SK-N-SH (cell line): ENCODE measurements around the gene ISOC1.

Experiments used
- CHD2 ChIP-seq: fragments of 150-350 bp; IDR thresholded peaks from 2 replicates; pipeline ENCODE4 v1.6.1; 2018; ENCODE audit warnings: low read length; ENCODE audit not compliant: partially characterized antibody
- GABPA ChIP-seq: IDR thresholded peaks from 2 replicates; pipeline ENCODE4 v1.4.0; 2012; ENCODE audit warnings: low read depth, mild to moderate bottlenecking
- JUND ChIP-seq: IDR thresholded peaks from 2 replicates; pipeline ENCODE4 v1.4.0; 2012
- MXI1 ChIP-seq: IDR thresholded peaks from 2 replicates; pipeline ENCODE4 v1.6.1; 2012; ENCODE audit warnings: mild to moderate bottlenecking, low read depth, low read length, improper control_type of control experiment
- POLR2AphosphoS5 ChIP-seq: IDR thresholded peaks from 2 replicates; pipeline ENCODE4 v1.6.1; 2012; ENCODE audit warnings: low read depth, low read length
- RAD21 ChIP-seq: IDR thresholded peaks from 2 replicates; pipeline ENCODE4 v1.6.1; 2012; ENCODE audit warnings: mild to moderate bottlenecking, low read length
- RCOR1 ChIP-seq: fragments of 150-350 bp; IDR thresholded peaks from 2 replicates; pipeline ENCODE4 v1.6.1; 2017; ENCODE audit warnings: antibody characterized with exemption, low read length
- REST ChIP-seq: IDR thresholded peaks from 2 replicates; pipeline ENCODE4 v1.6.1; 2012; ENCODE audit warnings: mild to moderate bottlenecking, low read depth, low read length, moderate library complexity
- SMC3 ChIP-seq: IDR thresholded peaks from 2 replicates; pipeline ENCODE4 v1.6.1; 2012; ENCODE audit warnings: low read depth, low read length, improper control_type of control experiment
- TAF1 ChIP-seq: IDR thresholded peaks from 2 replicates; pipeline ENCODE4 v1.6.1; 2012; ENCODE audit warnings: low read depth, mild to moderate bottlenecking, low read length, moderate library complexity, borderline replicate concordance
- TCF12 ChIP-seq: IDR thresholded peaks from 2 replicates; pipeline ENCODE4 v1.4.0; 2012
- TF ChIP-seq, protein P1 (sequence below): fragments of 200-600 bp; sonication (generic); IDR thresholded peaks from 2 replicates; pipeline ENCODE4 v1.6.1; 2017; ENCODE audit warnings: antibody characterized with exemption, mild to moderate bottlenecking, moderate library complexity

DNA sequence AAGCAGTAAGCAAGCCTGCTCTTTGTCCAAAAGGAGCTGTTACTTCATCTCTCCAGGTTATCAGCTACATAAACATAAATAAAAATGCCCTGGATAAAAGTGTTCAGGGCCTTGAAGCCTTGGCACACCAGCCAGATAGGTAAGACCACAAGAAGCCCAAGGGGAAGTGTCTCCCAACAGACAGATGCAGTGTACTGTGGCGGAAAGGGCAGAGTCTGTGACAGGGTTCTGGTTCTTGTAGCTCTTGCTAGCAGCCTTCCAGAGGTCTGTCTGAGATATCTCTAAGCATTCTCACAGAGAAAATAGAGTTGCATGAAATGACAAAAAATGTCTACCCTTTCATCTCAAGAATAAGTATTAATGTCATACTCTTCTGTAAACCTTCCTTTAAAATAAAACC lies 30.1 kb downstream of the ISOC1 start:
- TF ChIP-seq CHD2 (no peak), REST (no peak), POLR2AphosphoS5 (no peak), SMC3 (no peak), RCOR1 (no peak), TAF1 (no peak), MXI1 (no peak), RAD21 (no peak), JUND (no peak), TCF12 (no peak), GABPA (no peak)
- TF ChIP-seq, protein P1, sequence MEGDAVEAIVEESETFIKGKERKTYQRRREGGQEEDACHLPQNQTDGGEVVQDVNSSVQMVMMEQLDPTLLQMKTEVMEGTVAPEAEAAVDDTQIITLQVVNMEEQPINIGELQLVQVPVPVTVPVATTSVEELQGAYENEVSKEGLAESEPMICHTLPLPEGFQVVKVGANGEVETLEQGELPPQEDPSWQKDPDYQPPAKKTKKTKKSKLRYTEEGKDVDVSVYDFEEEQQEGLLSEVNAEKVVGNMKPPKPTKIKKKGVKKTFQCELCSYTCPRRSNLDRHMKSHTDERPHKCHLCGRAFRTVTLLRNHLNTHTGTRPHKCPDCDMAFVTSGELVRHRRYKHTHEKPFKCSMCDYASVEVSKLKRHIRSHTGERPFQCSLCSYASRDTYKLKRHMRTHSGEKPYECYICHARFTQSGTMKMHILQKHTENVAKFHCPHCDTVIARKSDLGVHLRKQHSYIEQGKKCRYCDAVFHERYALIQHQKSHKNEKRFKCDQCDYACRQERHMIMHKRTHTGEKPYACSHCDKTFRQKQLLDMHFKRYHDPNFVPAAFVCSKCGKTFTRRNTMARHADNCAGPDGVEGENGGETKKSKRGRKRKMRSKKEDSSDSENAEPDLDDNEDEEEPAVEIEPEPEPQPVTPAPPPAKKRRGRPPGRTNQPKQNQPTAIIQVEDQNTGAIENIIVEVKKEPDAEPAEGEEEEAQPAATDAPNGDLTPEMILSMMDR, result no peak
